IMR-90 (cell line): ENCODE results near the gene TLR9. TPM values are rescaled to one million over a fixed set of nuclear protein-coding genes. Genes with fewer than 3 reads are reported as not detected.

Source experiments
- ATAC-seq: fragments of 200-7000 bp; cut with Tn5 transposase; 2 replicates; pipeline ENCODE4 v1.9.1; 2020; ENCODE audit warnings: low read depth, mild to moderate bottlenecking, moderate library complexity
- BruUV-seq: library from RNA; stranded (reverse); fragments of 400-500 nt; replicated peaks from 2 replicates; lab custom pipeline; 2021; lab: Mats Ljungman, UMichigan
- CTCF ChIA-PET: fragments of 300-600 bp; formaldehyde crosslinking; extraction: SDS; loops from one replicate; lab custom pipeline; 2021; ENCODE audit warnings: antibody characterized with exemption; lab: Yijun Ruan, JAX
- POLR2A ChIA-PET: fragments of 300-600 bp; sonication (Branson Sonifier 250); formaldehyde crosslinking; loops from one replicate; lab custom pipeline; 2022; ENCODE audit warnings: antibody characterized with exemption; ENCODE audit not compliant: unreplicated experiment; lab: Charles Lee
- DNase-seq: peaks from one replicate; pipeline ENCODE4 v3.0.0; 2013
- H2AFZ ChIP-seq: replicated peaks from 2 replicates; pipeline ENCODE3; 2013; ENCODE audit warnings: low read length, mild to moderate bottlenecking; ENCODE audit not compliant: poor library complexity
- H2AK5ac ChIP-seq: 2 replicates; pipeline ENCODE4 v1.6.1; 2013; ENCODE audit warnings: low read depth, low read length, inconsistent platforms
- H2AK9ac ChIP-seq: replicated peaks from 2 replicates; pipeline ENCODE3; 2013; ENCODE audit warnings: mild to moderate bottlenecking, low read depth, low read length, moderate library complexity; ENCODE audit not compliant: poor library complexity
- H2BK120ac ChIP-seq: 2 replicates; pipeline ENCODE4 v1.6.1; 2013; ENCODE audit warnings: low read depth, low read length, inconsistent platforms
- H2BK15ac ChIP-seq: 3 replicates; pipeline ENCODE4 v1.6.1; 2013; ENCODE audit warnings: low read depth, low read length, inconsistent platforms
- H2BK20ac ChIP-seq: 2 replicates; pipeline ENCODE4 v1.6.1; 2013; ENCODE audit warnings: low read depth, mild to moderate bottlenecking, inconsistent platforms, low read length, moderate library complexity
- H2BK5ac ChIP-seq: 2 replicates; pipeline ENCODE4 v1.6.1; 2013; ENCODE audit warnings: mild to moderate bottlenecking, low read depth, low read length, inconsistent platforms; ENCODE audit not compliant: poor library complexity, severe bottlenecking
- H3K14ac ChIP-seq: replicated peaks from 2 replicates; pipeline ENCODE4 v1.6.1; 2013; ENCODE audit warnings: low read depth, low read length, inconsistent platforms
- H3K18ac ChIP-seq: 2 replicates; pipeline ENCODE4 v1.6.1; 2013; ENCODE audit warnings: low read depth, low read length, control low read depth
- H3K23ac ChIP-seq: 2 replicates; pipeline ENCODE4 v1.6.1; 2013; ENCODE audit warnings: low read depth, low read length, inconsistent platforms
- H3K27ac ChIP-seq: 2 replicates; pipeline ENCODE4 v1.5.1; 2013; ENCODE audit warnings: mild to moderate bottlenecking, control low read depth, low read length; ENCODE audit not compliant: insufficient read depth
- H3K27me3 ChIP-seq: 2 replicates; pipeline ENCODE4 v1.6.1; 2013; ENCODE audit warnings: low read length; ENCODE audit not compliant: control insufficient read depth, insufficient read depth
- H3K36me3 ChIP-seq: 2 replicates; pipeline ENCODE4 v1.6.1; 2013; ENCODE audit warnings: low read length, mixed read lengths; ENCODE audit not compliant: control insufficient read depth, insufficient read depth
- H3K4ac ChIP-seq: 2 replicates; pipeline ENCODE4 v1.6.1; 2013; ENCODE audit warnings: low read depth, low read length, inconsistent platforms
- H3K4me1 ChIP-seq: 2 replicates; pipeline ENCODE4 v1.6.1; 2013; ENCODE audit warnings: low read length, mixed read lengths; ENCODE audit not compliant: control insufficient read depth, insufficient read depth
- H3K4me2 ChIP-seq: 2 replicates; pipeline ENCODE4 v1.6.1; 2013; ENCODE audit warnings: low read depth, mild to moderate bottlenecking, control low read depth, low read length, moderate library complexity
- H3K4me3 ChIP-seq: 2 replicates; pipeline ENCODE4 v1.5.1; 2013; ENCODE audit warnings: low read depth, mild to moderate bottlenecking, control low read depth, low read length, moderate library complexity; ENCODE audit not compliant: insufficient read depth
- H3K56ac ChIP-seq: 2 replicates; pipeline ENCODE4 v1.6.1; 2013; ENCODE audit warnings: low read length, inconsistent platforms; ENCODE audit not compliant: insufficient read depth; ENCODE audit errors: extremely low read depth
- H3K79me1 ChIP-seq, 2 experiments: 2 replicates each; pipeline ENCODE4 v1.6.1; 2013; ENCODE audit warnings: low read length in 2 of 2, inconsistent platforms in 1 of 2, low read depth in 1 of 2
- H3K9ac ChIP-seq: 2 replicates; pipeline ENCODE4 v1.6.1; 2013; ENCODE audit warnings: low read depth, low read length, control low read depth
- H3K9me1 ChIP-seq: 2 replicates; pipeline ENCODE4 v1.6.1; 2013; ENCODE audit warnings: low read length, inconsistent platforms; ENCODE audit not compliant: insufficient read depth
- H3K9me3 ChIP-seq: 2 replicates; pipeline ENCODE4 v1.6.1; 2013; ENCODE audit warnings: low read length; ENCODE audit not compliant: control insufficient read depth, insufficient read depth
- H4K20me1 ChIP-seq: 2 replicates; pipeline ENCODE4 v1.6.1; 2013; ENCODE audit warnings: low read length, inconsistent platforms; ENCODE audit not compliant: insufficient read depth
- H4K5ac ChIP-seq: 2 replicates; pipeline ENCODE4 v1.6.1; 2013; ENCODE audit warnings: mild to moderate bottlenecking, low read depth, low read length, control low read depth
- H4K8ac ChIP-seq, 2 experiments: 2 replicates each; pipeline ENCODE4 v1.6.1; 2013; ENCODE audit warnings: low read depth in 2 of 2, low read length in 2 of 2, control low read depth in 1 of 2, inconsistent platforms in 1 of 2
- H4K91ac ChIP-seq: 2 replicates; pipeline ENCODE4 v1.6.1; 2013; ENCODE audit warnings: low read depth, low read length, inconsistent platforms; ENCODE audit not compliant: insufficient read depth
- CEBPB ChIP-seq: IDR thresholded peaks from 2 replicates; pipeline ENCODE4 v1.6.1; 2012; ENCODE audit warnings: low read depth, low read length, improper control_type of control experiment
- CHD1 ChIP-seq: IDR thresholded peaks from 2 replicates; pipeline ENCODE4 v1.6.1; 2012; ENCODE audit warnings: low read depth, low read length, improper control_type of control experiment
- MAFK ChIP-seq: IDR thresholded peaks from 2 replicates; pipeline ENCODE4 v1.6.1; 2012; ENCODE audit warnings: low read depth, low read length, improper control_type of control experiment
- MAZ ChIP-seq: IDR thresholded peaks from 2 replicates; pipeline ENCODE4 v1.6.1; 2012; ENCODE audit warnings: low read depth, mild to moderate bottlenecking, low read length, improper control_type of control experiment, moderate library complexity, borderline replicate concordance
- NFE2L2 ChIP-seq: fragments of 150-350 bp; IDR thresholded peaks from 2 replicates; pipeline ENCODE4 v1.6.1; 2016; ENCODE audit warnings: low read depth, mild to moderate bottlenecking, low read length
- RAD21 ChIP-seq: IDR thresholded peaks from 2 replicates; pipeline ENCODE4 v1.6.1; 2012; ENCODE audit warnings: low read length, improper control_type of control experiment
- RCOR1 ChIP-seq: IDR thresholded peaks from 2 replicates; pipeline ENCODE4 v1.6.1; 2012; ENCODE audit warnings: mild to moderate bottlenecking, low read length, improper control_type of control experiment; ENCODE audit not compliant: insufficient replicate concordance
- RFX5 ChIP-seq: IDR thresholded peaks from 2 replicates; pipeline ENCODE4 v1.8.0; 2012; ENCODE audit warnings: low read depth, mild to moderate bottlenecking, low read length, moderate library complexity
- SMC3 ChIP-seq: fragments of 150-350 bp; IDR thresholded peaks from 2 replicates; pipeline ENCODE4 v1.6.1; 2016; ENCODE audit warnings: low read depth, mild to moderate bottlenecking, antibody characterized with exemption, low read length, moderate library complexity
- USF2 ChIP-seq: fragments of 150-350 bp; IDR thresholded peaks from 2 replicates; pipeline ENCODE4 v1.6.1; 2017; ENCODE audit warnings: mild to moderate bottlenecking, antibody characterized with exemption, low read length, low read depth
- dilution Hi-C: fragments of 300-500 bp; cut with HindIII; formaldehyde crosslinking; loops from one replicate; pipeline ENCODE4 v1.14.3; 2018; ENCODE audit warnings: low sequenced_read_pairs; ENCODE audit not compliant: unreplicated experiment
- in situ Hi-C: fragments of 300-500 bp; cut with MboI; formaldehyde crosslinking; loops from 3 replicates; pipeline ENCODE4 v1.14.3; 2019; ENCODE audit warnings: low sequenced_read_pairs, inconsistent platforms, mixed read lengths
- intact Hi-C: fragments of 100-400 bp; cut with micrococcal nuclease; formaldehyde crosslinking; loops from 2 replicates; pipeline ENCODE4 v1.10.0; 2022
- polyA plus RNA-seq, 3 experiments: library from polyadenylated mRNA; depleted of rRNA; stranded (reverse); fragments of >200 nt; gene quantifications; 2 replicates each; pipeline ENCODE4 v1.2.3, GENCODE V29; 2012; ENCODE audit warnings: low replicate concordance in 1 of 3
- total RNA-seq: library from RNA; depleted of rRNA; stranded (reverse); fragments of >200 nt; gene quantifications from 2 replicates; pipeline ENCODE4 v1.2.3, GENCODE V29; 2012
- TF ChIP-seq, protein P1 (sequence below): conservative IDR thresholded peaks from 2 replicates; pipeline ENCODE4 v1.5.1; 2012; ENCODE audit warnings: mild to moderate bottlenecking, low read depth, low read length, improper control_type of control experiment
- TF ChIP-seq, protein P2 (sequence below): fragments of 150-350 bp; IDR thresholded peaks from 2 replicates; pipeline ENCODE4 v1.6.1; 2016; ENCODE audit warnings: low read depth, mild to moderate bottlenecking, low read length, moderate library complexity, borderline replicate concordance

The TLR9 gene
- total and polyA plus RNA-seq, 2 of the 4 experiments (the other 2 are of a cell fraction): not detected

DNA sequence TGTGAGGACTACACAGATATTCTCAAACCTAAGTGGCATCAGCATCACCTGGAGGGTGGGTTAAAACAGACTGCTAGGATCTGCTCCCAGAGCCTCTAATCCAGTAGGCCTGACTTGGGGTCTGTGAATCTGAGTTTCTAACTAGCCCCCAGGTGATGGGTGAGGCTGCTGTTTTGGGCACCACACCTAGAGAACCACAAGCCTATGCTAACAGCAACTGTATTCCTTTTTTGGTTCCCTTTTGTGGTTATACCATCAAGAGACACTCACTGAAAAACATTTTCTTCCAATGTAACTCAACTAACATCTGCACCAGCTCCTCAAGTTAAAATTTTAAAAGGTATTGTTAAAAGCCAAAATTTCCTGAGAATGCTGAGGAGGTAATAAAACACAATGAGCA lies 37.0 kb upstream of the TLR9 start:
- H4K8ac ChIP-seq: no peak overlapping the region
- H3K4me2 ChIP-seq: no peak overlapping the region
- no peaks in the 10 kb centered on the region for H3K4me1 ChIP-seq
- H3K18ac ChIP-seq: no peak overlapping the region
- no peak overlapping the region for H2AK5ac ChIP-seq
- peaks cover 59% of the 10 kb centered on the region for H3K36me3 ChIP-seq
- dilution Hi-C loops: no loop called here
- DNase-seq: no peak
- H3K23ac ChIP-seq: peak overlapping the region; percentile 1; the same call in 1 of the 2 replicates
- H3K9ac ChIP-seq: no peak overlapping the region
- no peak overlapping the region for H2BK120ac ChIP-seq
- H2BK20ac ChIP-seq: no peak overlapping the region
- H2AK9ac ChIP-seq: no peak overlapping the region
- H3K27me3 ChIP-seq: no peaks in the 10 kb centered on the region
- H3K56ac ChIP-seq: no peak overlapping the region
- H2AFZ ChIP-seq: no peak overlapping the region
- no peak overlapping the region for H2BK15ac ChIP-seq
- no peak overlapping the region for H3K4me3 ChIP-seq
- H3K9me1 ChIP-seq: no peaks in the 10 kb centered on the region
- ATAC-seq: no peak
- in situ Hi-C loops: no loop called here
- ChIA-PET CTCF (no interaction called here), POLR2A (no interaction called here)
- TF ChIP-seq RCOR1 (no peak), CHD1 (no peak), RAD21 (no peak), CEBPB (no peak), MAFK (no peak), SMC3 (no peak), USF2 (no peak), RFX5 (no peak), MAZ (no peak), NFE2L2 (no peak)
- TF ChIP-seq, protein P1, sequence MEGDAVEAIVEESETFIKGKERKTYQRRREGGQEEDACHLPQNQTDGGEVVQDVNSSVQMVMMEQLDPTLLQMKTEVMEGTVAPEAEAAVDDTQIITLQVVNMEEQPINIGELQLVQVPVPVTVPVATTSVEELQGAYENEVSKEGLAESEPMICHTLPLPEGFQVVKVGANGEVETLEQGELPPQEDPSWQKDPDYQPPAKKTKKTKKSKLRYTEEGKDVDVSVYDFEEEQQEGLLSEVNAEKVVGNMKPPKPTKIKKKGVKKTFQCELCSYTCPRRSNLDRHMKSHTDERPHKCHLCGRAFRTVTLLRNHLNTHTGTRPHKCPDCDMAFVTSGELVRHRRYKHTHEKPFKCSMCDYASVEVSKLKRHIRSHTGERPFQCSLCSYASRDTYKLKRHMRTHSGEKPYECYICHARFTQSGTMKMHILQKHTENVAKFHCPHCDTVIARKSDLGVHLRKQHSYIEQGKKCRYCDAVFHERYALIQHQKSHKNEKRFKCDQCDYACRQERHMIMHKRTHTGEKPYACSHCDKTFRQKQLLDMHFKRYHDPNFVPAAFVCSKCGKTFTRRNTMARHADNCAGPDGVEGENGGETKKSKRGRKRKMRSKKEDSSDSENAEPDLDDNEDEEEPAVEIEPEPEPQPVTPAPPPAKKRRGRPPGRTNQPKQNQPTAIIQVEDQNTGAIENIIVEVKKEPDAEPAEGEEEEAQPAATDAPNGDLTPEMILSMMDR: no peak
- TF ChIP-seq, protein P2, sequence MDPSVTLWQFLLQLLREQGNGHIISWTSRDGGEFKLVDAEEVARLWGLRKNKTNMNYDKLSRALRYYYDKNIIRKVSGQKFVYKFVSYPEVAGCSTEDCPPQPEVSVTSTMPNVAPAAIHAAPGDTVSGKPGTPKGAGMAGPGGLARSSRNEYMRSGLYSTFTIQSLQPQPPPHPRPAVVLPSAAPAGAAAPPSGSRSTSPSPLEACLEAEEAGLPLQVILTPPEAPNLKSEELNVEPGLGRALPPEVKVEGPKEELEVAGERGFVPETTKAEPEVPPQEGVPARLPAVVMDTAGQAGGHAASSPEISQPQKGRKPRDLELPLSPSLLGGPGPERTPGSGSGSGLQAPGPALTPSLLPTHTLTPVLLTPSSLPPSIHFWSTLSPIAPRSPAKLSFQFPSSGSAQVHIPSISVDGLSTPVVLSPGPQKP: no peak
- no TSS peak for BruUV-seq
- no peak overlapping the region for H4K91ac ChIP-seq
- peaks cover 32 to 56% of the 10 kb centered on the region in 2 experiments for H3K79me1 ChIP-seq
- no peak overlapping the region for H2BK5ac ChIP-seq
- intact Hi-C loops: loop anchor here (2.0 kb wide), 1 partner anchor 14 kb away; no protein-coding TSS in a partner anchor
- H4K5ac ChIP-seq: no peak overlapping the region
- H3K9me3 ChIP-seq: no peaks in the 10 kb centered on the region
- no peak overlapping the region for H3K27ac ChIP-seq
- no peak overlapping the region for H3K4ac ChIP-seq
- H3K14ac ChIP-seq: no peak overlapping the region
- H4K20me1 ChIP-seq: peaks cover 16% of the 10 kb centered on the region; the same call in 1 of the 2 replicates
